HAP-1 (cell line): ENCODE data around the gene TM4SF4.

Experiments
- DNase-seq, 2 experiments: peaks; one replicate each; pipeline ENCODE4 v3.0.0-alpha.2; 2016 to 2020; ENCODE audit warnings: low spot score in 2 of 2
- H3K27me3 ChIP-seq: fragments of 250-450 bp; sonication (Bioruptor Pico); 2 replicates; pipeline ENCODE4 v1.5.1; 2020; ENCODE audit warnings: low read depth, mild to moderate bottlenecking, moderate library complexity
- H3K36me3 ChIP-seq: fragments of 250-450 bp; sonication (Bioruptor Pico); replicated peaks from 2 replicates; pipeline ENCODE4 v1.5.1; 2020; ENCODE audit warnings: mild to moderate bottlenecking
- H3K4me1 ChIP-seq: fragments of 250-450 bp; sonication (Bioruptor Pico); 2 replicates; pipeline ENCODE4 v1.5.1; 2020; ENCODE audit warnings: mild to moderate bottlenecking
- H3K4me3 ChIP-seq: fragments of 250-450 bp; sonication (Bioruptor Pico); 2 replicates; pipeline ENCODE4 v1.5.1; 2020; ENCODE audit warnings: mild to moderate bottlenecking, moderate library complexity
- H3K9me3 ChIP-seq: fragments of 250-450 bp; sonication (Bioruptor Pico); 2 replicates; pipeline ENCODE4 v1.5.1; 2020; ENCODE audit warnings: mild to moderate bottlenecking, moderate library complexity
- in situ Hi-C: fragments of 300-500 bp; cut with MboI; formaldehyde crosslinking; loops from 3 replicates; pipeline ENCODE4 v1.14.3; 2020; ENCODE audit warnings: low sequenced_read_pairs, inconsistent platforms, mixed read lengths

The TM4SF4 gene

DNA sequence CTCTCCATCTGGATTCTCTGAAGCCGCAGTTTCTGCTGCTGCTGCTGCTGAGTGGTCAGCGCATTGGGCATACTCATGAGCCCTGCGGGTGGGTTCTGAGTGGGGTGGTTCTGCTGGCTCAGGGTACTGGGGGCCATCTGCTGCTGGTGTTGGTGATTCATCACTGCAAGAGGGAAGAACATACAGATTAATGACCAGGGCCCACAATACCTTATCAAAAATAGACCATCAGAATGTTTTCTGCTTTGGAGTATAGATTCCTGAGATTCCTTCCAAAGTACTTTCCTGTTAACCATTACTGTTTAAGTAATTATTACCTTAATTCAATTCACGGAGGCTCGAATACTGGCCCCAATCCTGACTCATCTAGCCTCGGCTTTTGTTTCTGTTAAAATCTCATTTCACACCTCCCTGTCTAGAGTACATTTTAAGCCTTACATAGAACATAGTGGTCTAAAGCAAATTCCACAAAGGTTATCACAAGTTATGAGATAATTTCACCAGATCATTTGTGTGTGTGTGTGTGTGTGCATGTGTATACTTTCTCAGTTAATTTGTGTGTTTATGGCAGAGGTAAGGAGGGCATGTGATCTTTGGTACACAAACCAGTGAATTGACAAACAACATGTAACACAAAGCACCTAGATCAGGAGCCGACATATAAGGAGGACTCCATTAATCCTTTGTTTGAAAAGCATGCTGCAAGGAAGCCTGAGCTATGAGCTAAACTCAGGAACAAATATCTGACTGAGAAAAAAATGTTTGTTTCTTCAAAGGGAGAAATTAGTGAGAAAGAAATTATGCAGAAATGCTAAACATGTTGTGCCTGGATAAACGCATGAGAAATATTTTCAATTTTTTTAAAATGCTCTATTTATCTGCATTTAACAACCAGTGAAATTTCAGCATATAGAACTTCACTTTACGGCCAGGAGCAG, 68.1 kb downstream of the TM4SF4 start:
- no peaks in the 10 kb centered on the region for H3K9me3 ChIP-seq
- in situ Hi-C loops = no loop called here
- DNase-seq = no peak
- no peaks in the 10 kb centered on the region for H3K4me1 ChIP-seq
- H3K27me3 ChIP-seq = no peaks in the 10 kb centered on the region
- H3K4me3 ChIP-seq = no peak overlapping the region
- H3K36me3 ChIP-seq = peaks cover 6% of the 10 kb centered on the region

DNA sequence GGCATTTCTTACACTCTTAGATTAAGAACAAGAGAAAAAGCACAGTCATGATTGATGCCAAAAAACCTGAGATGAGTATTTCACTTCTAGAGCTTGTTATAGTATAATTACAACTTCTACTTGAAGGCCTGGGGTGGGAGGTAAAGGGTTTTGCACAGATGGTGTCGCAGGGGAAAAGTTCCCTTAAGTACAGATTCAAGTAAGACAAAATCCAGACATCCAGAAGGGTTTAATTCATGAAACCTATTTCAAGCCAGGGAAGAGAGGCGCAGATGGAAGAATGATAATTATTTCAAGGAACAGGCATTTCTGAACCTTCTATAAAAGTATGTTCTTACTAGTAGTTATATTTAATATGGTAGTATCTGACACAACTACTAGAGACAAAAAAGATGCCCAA, 70.6 kb downstream of the TM4SF4 start:
- Histone ChIP-seq H3K36me3 (peaks cover 6% of the 10 kb centered on the region), H3K4me1 (no peaks in the 10 kb centered on the region)
- in situ Hi-C loops = no loop called here

DNA sequence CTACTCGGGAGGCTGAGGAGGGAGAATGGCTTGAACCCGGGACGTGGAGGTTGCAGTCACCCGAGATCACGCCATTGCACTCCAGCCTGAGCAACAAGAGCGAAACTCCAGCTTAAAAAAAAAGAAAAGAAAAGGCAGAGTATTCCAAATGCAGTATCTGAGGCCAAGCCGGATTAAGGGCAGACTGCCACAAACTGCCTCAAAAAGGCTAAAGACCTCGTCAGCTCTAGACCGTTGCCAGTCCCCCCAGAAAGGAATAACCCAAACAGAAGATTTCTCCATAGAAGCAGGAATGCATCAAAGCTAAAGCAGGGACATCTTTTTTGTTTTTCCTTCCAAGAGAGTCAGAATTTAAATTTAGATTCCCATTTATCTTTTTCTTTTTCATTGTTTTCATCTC, 72.9 kb downstream of the TM4SF4 start:
- Histone ChIP-seq H3K27me3 (no peaks in the 10 kb centered on the region), H3K4me1 (no peaks in the 10 kb centered on the region), H3K36me3 (no peaks in the 10 kb centered on the region; the same call in none of the 2 replicates), H3K9me3 (no peaks in the 10 kb centered on the region), H3K4me3 (no peak overlapping the region)
- in situ Hi-C loops = no loop called here
- no peak for DNase-seq

More for the DNA sequence above, 70.6 kb downstream of the TM4SF4 start:
- H3K27me3 ChIP-seq = no peaks in the 10 kb centered on the region
- no peak for DNase-seq
- H3K9me3 ChIP-seq = no peaks in the 10 kb centered on the region
- H3K4me3 ChIP-seq = no peak overlapping the region

DNA sequence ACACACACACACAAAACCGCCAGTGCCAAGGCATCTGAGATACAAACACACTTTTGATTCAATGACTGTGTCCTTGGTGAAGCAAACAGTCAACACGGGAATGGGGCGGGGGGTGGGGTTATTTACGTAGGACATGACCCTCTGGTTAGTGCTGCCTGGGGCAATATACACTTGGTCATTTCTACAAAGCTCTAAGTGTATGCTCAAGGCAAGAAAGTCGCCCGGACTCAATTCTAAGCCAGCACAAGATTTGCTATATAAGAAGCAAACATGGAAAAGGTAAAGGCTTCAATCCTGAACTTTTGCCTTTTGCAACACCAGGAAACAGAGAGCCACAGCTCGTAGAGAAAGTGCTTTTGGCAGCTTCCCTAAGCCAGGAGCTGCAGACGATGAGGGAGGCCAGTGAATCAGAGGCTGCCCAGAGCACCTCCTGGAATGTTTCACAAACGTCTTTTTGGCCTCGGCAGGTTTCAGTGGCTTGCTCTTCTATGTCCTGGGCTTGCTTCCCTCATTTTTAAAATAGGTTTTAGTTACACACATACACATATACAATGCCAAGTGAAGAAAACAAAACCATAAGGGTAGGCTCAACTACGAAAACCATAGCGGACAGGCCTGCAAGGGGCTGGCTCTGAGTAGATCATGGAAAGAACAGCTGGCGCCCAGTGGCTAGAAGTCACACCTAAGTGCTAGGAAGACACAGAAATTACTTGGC, 73.6 kb downstream of the TM4SF4 start:
- in situ Hi-C loops = no loop called here
- Histone ChIP-seq H3K36me3 (no peaks in the 10 kb centered on the region; the same call in 1 of the 2 replicates), H3K9me3 (no peaks in the 10 kb centered on the region), H3K4me1 (no peaks in the 10 kb centered on the region), H3K4me3 (no peak overlapping the region), H3K27me3 (no peaks in the 10 kb centered on the region)
- no peak for DNase-seq

DNA sequence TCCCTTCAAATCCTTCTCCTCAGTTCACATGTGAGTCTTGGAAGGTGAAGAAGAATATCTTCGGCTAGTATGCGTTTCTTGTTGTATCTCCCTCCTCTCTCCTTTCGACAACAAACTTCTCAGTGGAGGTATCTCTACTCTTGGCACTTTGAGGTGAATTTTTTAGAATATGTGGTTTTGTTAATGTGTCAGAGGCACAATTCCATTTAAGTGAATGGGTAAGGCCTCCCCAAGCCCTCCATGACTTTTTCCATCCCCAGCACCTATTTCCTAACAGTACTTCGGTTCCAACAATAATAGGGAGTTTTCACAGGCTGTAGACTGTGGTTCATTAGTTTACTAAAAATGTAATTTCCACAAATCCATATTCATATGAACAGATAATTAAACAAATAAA, 74.2 kb downstream of the TM4SF4 start:
- H3K4me3 ChIP-seq = no peak overlapping the region
- no peaks in the 10 kb centered on the region for H3K27me3 ChIP-seq
- no peaks in the 10 kb centered on the region for H3K9me3 ChIP-seq
- H3K36me3 ChIP-seq = no peaks in the 10 kb centered on the region
- no peak for DNase-seq
- H3K4me1 ChIP-seq = no peaks in the 10 kb centered on the region
- in situ Hi-C loops = no loop called here

DNA sequence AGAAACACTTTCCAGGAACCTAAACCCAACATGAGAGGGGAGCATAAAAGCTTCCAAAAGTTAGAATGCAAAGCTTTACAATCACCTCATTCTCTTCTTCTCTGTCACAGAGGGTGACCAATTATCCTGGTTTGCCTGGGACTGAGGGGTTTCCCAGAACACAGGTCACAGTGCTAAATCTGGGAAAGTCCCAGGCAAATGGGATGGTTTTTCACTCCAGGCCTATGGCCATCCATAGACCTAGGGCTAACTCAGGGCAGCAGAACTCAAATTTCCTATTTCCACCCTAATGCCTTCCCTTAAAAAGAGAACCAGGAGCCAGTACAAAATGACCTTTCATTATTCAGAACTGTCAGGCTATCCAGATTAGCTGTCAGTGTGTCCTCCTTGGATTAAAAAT, 77.0 kb downstream of the TM4SF4 start:
- DNase-seq = no peak
- in situ Hi-C loops = no loop called here
- Histone ChIP-seq H3K36me3 (no peaks in the 10 kb centered on the region), H3K9me3 (no peaks in the 10 kb centered on the region), H3K4me3 (no peak overlapping the region), H3K27me3 (no peaks in the 10 kb centered on the region), H3K4me1 (peaks cover 8% of the 10 kb centered on the region)

DNA sequence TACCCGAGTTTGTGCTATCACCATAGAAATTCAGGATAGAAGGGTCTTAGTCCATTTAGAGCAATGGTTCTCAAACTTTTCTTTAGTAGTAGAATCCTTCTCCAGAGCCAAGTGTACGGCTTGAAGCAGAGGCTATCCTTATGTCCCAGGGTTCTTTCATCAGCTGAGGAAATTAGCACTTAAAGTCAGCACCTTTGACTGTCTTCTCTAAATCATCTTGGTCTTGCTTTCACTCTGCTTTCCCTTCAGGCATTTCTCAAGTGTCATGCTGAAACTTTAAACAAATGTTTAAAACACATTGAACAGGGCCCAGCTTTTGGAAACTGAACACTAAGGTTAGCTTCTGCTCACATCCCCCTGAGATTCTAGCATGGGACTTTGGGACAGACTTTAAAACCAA, 78.2 kb downstream of the TM4SF4 start:
- in situ Hi-C loops = no loop called here
- Histone ChIP-seq H3K27me3 (no peaks in the 10 kb centered on the region), H3K9me3 (no peaks in the 10 kb centered on the region), H3K36me3 (no peaks in the 10 kb centered on the region), H3K4me1 (peaks cover 8% of the 10 kb centered on the region), H3K4me3 (no peak overlapping the region)
- DNase-seq = no peak
